ENCODE data around the gene NKAPL. TPM values are rescaled to one million over a fixed set of nuclear protein-coding genes. Genes with fewer than 3 reads are reported as not detected.

NKAPL gene
- 1 to 10 TPM; 2.8 to 6.7 (median 4.7) TPM for total RNA-seq

GRCh38 chr6:28258877-28259777 is at the start of gene NKAPL:
Gene NKAPL (plus strand): TSS chr6:28259297. CDS start chr6:28259372, 75 bp downstream.
- Histone ChIP-seq H3K4me1 (peaks cover 0 to 12% (median 10%) of the 10 kb centered on the region in 4 donors), H3K9me3 (peaks cover 0 to 22% (median 10%) of the 10 kb centered on the region in 4 donors), H3K4me3 (peak within 1 kb of the TSS; percentile 54 to 61 (median 58)), H3K36me3 (no peaks in the 10 kb centered on the region), H3K27ac (replicated peaks in 1 of 4) (peak within 1 kb of the TSS in 3 of 4 donors; percentile 1 to 29 (median 22)), H3K27me3 (no peaks in the 10 kb centered on the region)
- intact Hi-C loops (cut with DNase I) = no loop called here
- DNase-seq (ENCODE audit: extremely low spot score) = no peak
- no peak for TF ChIP-seq POLR2A (IDR thresholded peaks at IDR 0.05; ENCODE audit: low read depth)
- peak; percentile 80 to 81 for TF ChIP-seq POLR2AphosphoS5 (IDR thresholded peaks at IDR 0.05)
- TF ChIP-seq, protein P1, sequence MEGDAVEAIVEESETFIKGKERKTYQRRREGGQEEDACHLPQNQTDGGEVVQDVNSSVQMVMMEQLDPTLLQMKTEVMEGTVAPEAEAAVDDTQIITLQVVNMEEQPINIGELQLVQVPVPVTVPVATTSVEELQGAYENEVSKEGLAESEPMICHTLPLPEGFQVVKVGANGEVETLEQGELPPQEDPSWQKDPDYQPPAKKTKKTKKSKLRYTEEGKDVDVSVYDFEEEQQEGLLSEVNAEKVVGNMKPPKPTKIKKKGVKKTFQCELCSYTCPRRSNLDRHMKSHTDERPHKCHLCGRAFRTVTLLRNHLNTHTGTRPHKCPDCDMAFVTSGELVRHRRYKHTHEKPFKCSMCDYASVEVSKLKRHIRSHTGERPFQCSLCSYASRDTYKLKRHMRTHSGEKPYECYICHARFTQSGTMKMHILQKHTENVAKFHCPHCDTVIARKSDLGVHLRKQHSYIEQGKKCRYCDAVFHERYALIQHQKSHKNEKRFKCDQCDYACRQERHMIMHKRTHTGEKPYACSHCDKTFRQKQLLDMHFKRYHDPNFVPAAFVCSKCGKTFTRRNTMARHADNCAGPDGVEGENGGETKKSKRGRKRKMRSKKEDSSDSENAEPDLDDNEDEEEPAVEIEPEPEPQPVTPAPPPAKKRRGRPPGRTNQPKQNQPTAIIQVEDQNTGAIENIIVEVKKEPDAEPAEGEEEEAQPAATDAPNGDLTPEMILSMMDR (IDR thresholded peaks at IDR 0.05) = no peak
- 27% methylated on average over 38 of the region's 58 CpGs for WGBS

DNA sequence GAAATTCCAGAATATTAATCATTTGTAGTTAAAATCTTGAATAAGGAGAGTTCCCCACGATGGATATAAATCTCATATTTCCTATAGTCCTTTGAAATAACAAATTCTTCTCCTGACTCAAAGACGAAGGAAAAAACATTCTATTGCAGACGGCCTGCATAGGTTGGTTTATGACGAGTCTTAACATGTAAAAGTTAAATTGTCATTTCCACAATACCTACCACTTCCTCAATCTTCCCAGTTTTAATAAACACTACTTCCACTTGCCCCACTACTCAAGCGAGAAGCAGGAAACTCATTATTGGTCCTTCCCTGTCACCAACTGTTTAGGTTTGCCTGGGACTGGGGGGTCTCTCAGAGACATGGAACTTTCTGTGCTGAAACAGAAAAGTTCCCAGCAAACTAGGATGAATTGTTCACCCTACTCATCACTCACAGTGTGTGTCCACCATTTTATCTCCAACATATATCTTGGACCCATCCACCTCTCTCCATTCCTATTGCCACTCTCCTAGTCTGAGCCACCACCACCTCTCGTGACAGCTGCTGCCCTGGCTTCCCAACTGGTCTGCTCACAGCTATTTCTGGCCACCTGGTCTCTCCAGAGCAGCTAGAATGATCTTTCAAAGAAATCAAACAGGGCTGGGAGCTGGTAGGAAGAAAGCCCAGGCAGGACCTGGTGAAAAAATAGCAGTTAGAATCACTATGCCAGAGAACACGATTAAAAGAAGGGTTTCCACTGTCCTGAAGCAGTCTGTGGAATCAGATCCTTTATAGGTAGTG is 49.2 kb upstream of the NKAPL start:
- no peak for TF ChIP-seq POLR2AphosphoS5 (IDR thresholded peaks at IDR 0.05)
- TF ChIP-seq, protein P1 (IDR thresholded peaks at IDR 0.05) = no peak
- Histone ChIP-seq H3K4me1 (peaks cover 5 to 28% (median 15%) of the 10 kb centered on the region in 4 donors), H3K4me3 (no peak overlapping the region), H3K36me3 (no peaks in the 10 kb centered on the region), H3K27ac (replicated peaks in 1 of 4) (no peak overlapping the region), H3K27me3 (peaks cover 0 to 99% (median 68%) of the 10 kb centered on the region in 4 donors), H3K9me3 (peaks cover 0 to 7% (median 2%) of the 10 kb centered on the region in 4 donors)
- WGBS = 56% methylated on average over 7 of the region's 7 CpGs
- no peak for DNase-seq (ENCODE audit: extremely low spot score)
- intact Hi-C loops (cut with DNase I) = no loop called here

- Histone ChIP-seq H3K27ac (replicated peaks in 1 of 4) (no peak overlapping the region), H3K4me3 (peak overlapping the region in 3 of 4 donors; percentile 11 to 43 (median 36)), H3K4me1 (peaks cover 5 to 28% (median 15%) of the 10 kb centered on the region in 4 donors), H3K36me3 (no peaks in the 10 kb centered on the region), H3K27me3 (peaks cover 0 to 98% (median 64%) of the 10 kb centered on the region in 4 donors), H3K9me3 (peaks cover 0 to 3% (median 0%) of the 10 kb centered on the region in 4 donors)
- intact Hi-C loops (cut with DNase I) = no loop called here
- DNase-seq (ENCODE audit: extremely low spot score) = no peak
- TF ChIP-seq POLR2AphosphoS5 (IDR thresholded peaks at IDR 0.05) (no peak), POLR2A (IDR thresholded peaks at IDR 0.05; ENCODE audit: low read depth) (no peak), EP300 (IDR thresholded peaks at IDR 0.05) (no peak)
- TF ChIP-seq, protein P1 (IDR thresholded peaks at IDR 0.05) = no peak
- WGBS = 10% methylated on average over 16 of the region's 16 CpGs
These were observed 47.1 kb upstream of the NKAPL start for GRCh38 chr6:28211840-28212509.

GRCh38 chr6:28212510-28213212 is 46.4 kb upstream of the NKAPL start:
- intact Hi-C loops (cut with DNase I) = no loop called here
- Histone ChIP-seq H3K9me3 (no peaks in the 10 kb centered on the region), H3K27ac (replicated peaks in 1 of 4) (no peak overlapping the region), H3K36me3 (no peaks in the 10 kb centered on the region), H3K4me3 (peak overlapping the region in 3 of 4 donors; percentile 11 to 43 (median 36)), H3K4me1 (peaks cover 5 to 21% (median 10%) of the 10 kb centered on the region in 4 donors), H3K27me3 (peaks cover 0 to 91% (median 58%) of the 10 kb centered on the region in 4 donors)
- no peak for DNase-seq (ENCODE audit: extremely low spot score)
- TF ChIP-seq, protein P1 (IDR thresholded peaks at IDR 0.05) = no peak
- TF ChIP-seq EP300 (IDR thresholded peaks at IDR 0.05) (no peak), POLR2A (IDR thresholded peaks at IDR 0.05; ENCODE audit: low read depth) (no peak), POLR2AphosphoS5 (IDR thresholded peaks at IDR 0.05) (no peak)
- WGBS = 3% methylated on average over 21 of the region's 21 CpGs

Data from esophagus muscularis mucosa (tissue), 4 donors.